ENCODE measurements around the gene ALOX5AP. TPM values are rescaled to one million over a fixed set of nuclear protein-coding genes. Genes with fewer than 3 reads are reported as not detected.

The ALOX5AP gene
- total RNA-seq, 2 experiments from 2014 or later: 24.9 to 29.6 TPM

DNA sequence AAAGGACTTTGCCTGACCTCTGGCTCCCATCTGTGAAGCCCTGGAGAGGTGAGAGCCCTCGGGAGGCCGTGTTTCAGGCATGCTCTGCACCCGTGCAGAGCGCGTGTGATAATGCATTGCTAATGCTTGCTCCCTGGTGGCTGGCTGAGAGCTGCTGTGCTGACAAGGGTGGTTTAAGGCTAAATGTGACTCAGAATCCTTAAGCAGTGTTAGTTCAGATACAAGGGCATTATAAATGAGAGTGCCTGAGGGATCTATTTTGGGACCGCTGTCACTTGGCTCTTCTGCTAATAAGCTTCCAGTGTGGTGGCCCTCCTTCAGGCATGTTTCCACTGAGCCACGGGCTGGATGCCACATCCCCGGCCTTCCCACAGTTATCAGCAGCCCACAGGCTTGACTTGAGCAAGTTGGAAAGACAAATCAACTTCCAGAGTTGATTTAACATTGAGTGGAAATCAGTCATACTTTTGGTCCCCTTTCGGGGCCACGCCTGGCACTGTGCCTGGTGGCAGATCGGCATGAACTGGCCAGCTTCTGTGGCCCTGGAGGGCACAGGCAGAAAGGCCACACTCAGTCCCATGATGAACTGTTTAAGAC lies 17.0 kb downstream of the ALOX5AP start:
- intact Hi-C loops (cut with DNase I, micrococcal nuclease): no loop called here
- POLR2A ChIA-PET: interaction anchor here (0.6 kb wide), 1 partner anchor 12 kb away, joined by 4 read pairs; no protein-coding TSS in a partner anchor
- no peak overlapping the region for H3K27ac Mint-ChIP-seq
- no peak overlapping the region for H3K4me3 Mint-ChIP-seq
- no peak for DNase-seq
- CTCF ChIA-PET: interaction anchor here (0.9 to 2.1 kb wide), 4 partner anchors 11 to 142 kb away, joined by 3 to 9 read pairs (median 5); no protein-coding TSS in a partner anchor
- no peak for ATAC-seq
- peaks cover 23% of the 10 kb centered on the region for H3K4me1 Mint-ChIP-seq
- no peaks in the 10 kb centered on the region for H3K9me3 Mint-ChIP-seq (ENCODE audit: low read depth)
- H3K27me3 Mint-ChIP-seq: no peaks in the 10 kb centered on the region
- peaks cover 21% of the 10 kb centered on the region for H3K36me3 Mint-ChIP-seq (ENCODE audit: low read depth)

DNA sequence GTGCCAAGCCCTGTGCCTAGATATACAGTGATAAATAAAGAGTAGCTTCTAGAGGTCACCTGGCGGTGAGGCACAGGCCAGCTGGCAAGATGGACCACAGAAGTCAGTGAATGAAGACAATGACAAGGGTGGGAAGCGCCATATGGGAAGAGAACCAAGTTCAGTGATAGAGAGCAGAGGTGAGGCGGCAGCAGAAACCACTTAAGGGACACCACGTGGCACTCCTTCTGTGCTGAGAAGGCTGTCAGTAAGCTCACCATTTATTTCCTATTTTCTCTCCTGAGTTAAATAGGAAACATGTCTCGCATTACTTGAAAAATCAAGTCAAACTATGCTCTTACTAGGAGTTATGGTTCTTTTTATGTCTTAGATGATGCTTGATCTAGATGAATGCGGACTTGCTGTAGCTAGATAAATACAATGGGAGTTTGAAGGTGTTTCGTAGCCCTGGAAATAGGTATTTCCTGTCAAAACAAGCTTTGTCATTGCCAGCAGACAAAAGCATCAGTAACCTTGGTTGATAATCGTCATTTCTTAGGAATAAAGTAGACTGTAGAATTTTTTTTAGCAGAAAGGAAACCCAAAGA lies 17.8 kb downstream of the ALOX5AP start:
- Mint-ChIP-seq H3K27ac (no peak overlapping the region), H3K27me3 (no peaks in the 10 kb centered on the region), H3K4me1 (peaks cover 23% of the 10 kb centered on the region), H3K36me3 (ENCODE audit: low read depth) (peaks cover 21% of the 10 kb centered on the region), H3K4me3 (no peak overlapping the region), H3K9me3 (ENCODE audit: low read depth) (no peaks in the 10 kb centered on the region)
- POLR2A ChIA-PET: interaction anchor here (0.7 kb wide), 1 partner anchor 10 kb away, joined by 4 read pairs; no protein-coding TSS in a partner anchor
- intact Hi-C loops (cut with DNase I, micrococcal nuclease): no loop called here
- ATAC-seq (no peak), DNase-seq (no peak)
- CTCF ChIA-PET: interaction anchor here (0.6 to 2.1 kb wide), 7 partner anchors 9 to 143 kb away, joined by 3 to 9 read pairs (median 3); no protein-coding TSS in a partner anchor

DNA sequence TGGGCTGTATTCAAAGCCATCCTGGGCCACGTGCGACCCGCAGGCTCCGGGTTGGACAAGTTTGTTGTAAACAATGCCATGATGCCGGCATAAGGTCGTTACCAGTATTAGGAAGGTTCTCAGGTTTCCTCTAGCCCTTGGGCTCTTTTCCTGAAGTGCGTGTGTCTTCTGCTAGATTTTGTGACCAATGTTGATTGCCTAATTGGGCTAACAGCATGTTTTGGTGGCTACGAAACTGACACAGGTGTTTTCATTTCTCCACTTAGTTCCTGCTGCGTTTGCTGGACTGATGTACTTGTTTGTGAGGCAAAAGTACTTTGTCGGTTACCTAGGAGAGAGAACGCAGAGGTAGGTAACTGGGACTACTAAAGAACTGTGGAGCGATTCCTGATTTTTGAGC lies 20.3 kb downstream of the ALOX5AP start:
- DNase-seq (no peak), ATAC-seq (no peak)
- intact Hi-C loops (cut with DNase I, micrococcal nuclease): no loop called here
- CTCF ChIA-PET: interaction anchor here (0.6 to 1.6 kb wide), 2 partner anchors 9 to 17 kb away, joined by 3 to 4 read pairs; no protein-coding TSS in a partner anchor
- Mint-ChIP-seq H3K27ac (no peak overlapping the region), H3K36me3 (ENCODE audit: low read depth) (peaks cover 16% of the 10 kb centered on the region), H3K4me1 (peaks cover 23% of the 10 kb centered on the region), H3K9me3 (ENCODE audit: low read depth) (no peaks in the 10 kb centered on the region), H3K27me3 (no peaks in the 10 kb centered on the region), H3K4me3 (no peak overlapping the region)
- POLR2A ChIA-PET: no interaction called here

DNA sequence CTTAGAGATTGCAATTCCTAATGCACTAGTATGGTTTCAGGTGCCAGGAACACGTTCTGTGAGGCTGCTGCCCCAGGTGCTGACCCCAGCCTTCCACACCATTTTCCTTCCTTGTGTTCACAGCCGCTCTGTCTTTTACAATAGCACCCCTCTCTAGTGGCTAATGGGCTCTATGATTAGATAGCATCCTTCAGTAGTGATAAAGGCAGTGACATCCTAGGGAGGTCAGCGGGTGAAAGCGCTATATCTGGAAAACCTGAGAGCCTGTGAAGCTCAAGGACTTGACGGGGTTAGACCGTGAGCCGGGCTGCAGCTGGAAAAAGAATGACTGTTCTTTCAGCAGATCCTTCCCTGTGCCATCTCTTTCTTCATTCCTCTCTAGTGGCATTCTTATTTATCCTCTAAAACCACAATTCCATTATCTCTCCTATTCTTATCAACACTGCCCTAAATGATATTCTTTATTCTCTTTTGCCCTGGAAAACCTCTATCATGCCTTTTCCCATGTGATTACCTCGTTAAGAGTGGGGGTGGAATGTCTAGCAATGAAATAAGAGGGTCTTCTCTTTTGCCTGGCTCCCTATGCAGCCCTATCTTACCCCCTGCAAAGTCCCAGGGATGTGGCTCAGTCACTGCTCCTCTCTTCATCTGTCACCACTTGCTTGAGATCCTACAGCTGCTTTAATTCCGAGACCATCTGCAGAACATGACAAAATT lies 21.8 kb downstream of the ALOX5AP start:
- H3K27me3 Mint-ChIP-seq: no peaks in the 10 kb centered on the region
- no peak overlapping the region for H3K27ac Mint-ChIP-seq
- H3K36me3 Mint-ChIP-seq (ENCODE audit: low read depth): peaks cover 6% of the 10 kb centered on the region
- ChIA-PET POLR2A (no interaction called here), CTCF (no interaction called here)
- intact Hi-C loops (cut with DNase I, micrococcal nuclease): no loop called here
- no peaks in the 10 kb centered on the region for H3K9me3 Mint-ChIP-seq (ENCODE audit: low read depth)
- no peak overlapping the region for H3K4me3 Mint-ChIP-seq
- DNase-seq (no peak), ATAC-seq (no peak)
- H3K4me1 Mint-ChIP-seq: peaks cover 11% of the 10 kb centered on the region

DNA sequence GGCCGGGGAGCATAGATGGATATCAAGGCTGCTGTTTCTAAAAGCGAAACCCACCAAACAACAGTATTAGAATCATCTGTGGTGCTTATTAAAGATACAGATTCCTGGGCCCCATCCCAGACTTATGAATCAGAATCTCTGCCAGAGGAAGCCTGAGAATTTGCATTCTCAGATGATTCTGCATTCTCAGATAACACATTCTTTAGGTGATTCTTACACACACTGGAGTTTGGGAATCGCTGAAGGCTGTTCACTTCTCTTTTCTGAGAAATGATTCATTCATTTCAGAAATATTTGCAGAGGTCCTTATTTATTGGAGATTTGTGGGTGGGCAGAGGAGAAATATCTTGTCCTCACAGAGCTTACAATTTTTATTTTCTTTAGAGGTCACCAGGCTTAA lies 24.4 kb downstream of the ALOX5AP start:
- Mint-ChIP-seq H3K27me3 (no peaks in the 10 kb centered on the region), H3K9me3 (ENCODE audit: low read depth) (no peaks in the 10 kb centered on the region), H3K4me1 (no peaks in the 10 kb centered on the region), H3K27ac (no peak overlapping the region), H3K36me3 (ENCODE audit: low read depth) (peaks cover 9% of the 10 kb centered on the region), H3K4me3 (no peak overlapping the region)
- CTCF ChIA-PET: no interaction called here
- intact Hi-C loops (cut with DNase I, micrococcal nuclease): no loop called here
- no peak for ATAC-seq
- no peak for DNase-seq
- POLR2A ChIA-PET: no interaction called here

DNA sequence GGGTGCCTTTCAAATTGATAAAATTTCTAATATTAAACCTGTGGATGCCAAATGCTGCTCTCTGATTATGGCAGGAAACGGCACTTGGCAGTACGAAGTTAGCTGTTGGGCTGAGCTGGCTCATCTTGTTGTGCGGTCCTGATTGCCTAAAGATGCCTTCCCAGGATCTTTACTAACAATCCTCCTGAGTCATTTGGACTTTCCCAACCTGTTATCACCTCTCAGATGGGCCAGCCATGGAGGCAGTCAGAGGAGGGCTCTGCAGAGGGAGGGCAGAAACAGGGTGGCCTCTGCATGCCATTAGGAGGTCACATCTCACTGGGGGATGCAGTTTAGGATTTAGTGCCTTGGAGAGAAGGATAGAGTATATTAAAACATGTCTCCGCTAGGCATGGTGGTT lies 27.3 kb downstream of the ALOX5AP start:
- Mint-ChIP-seq H3K4me1 (peaks cover 10% of the 10 kb centered on the region), H3K9me3 (ENCODE audit: low read depth) (no peaks in the 10 kb centered on the region), H3K27ac (no peak overlapping the region), H3K27me3 (no peaks in the 10 kb centered on the region), H3K36me3 (ENCODE audit: low read depth) (peaks cover 7% of the 10 kb centered on the region), H3K4me3 (no peak overlapping the region)
- DNase-seq (no peak), ATAC-seq (no peak)
- intact Hi-C loops (cut with DNase I, micrococcal nuclease): no loop called here
- POLR2A ChIA-PET: no interaction called here
- CTCF ChIA-PET: interaction anchor here (1.0 to 1.1 kb wide), 2 partner anchors 10 to 11 kb away, joined by 3 read pairs; no protein-coding TSS in a partner anchor

DNA sequence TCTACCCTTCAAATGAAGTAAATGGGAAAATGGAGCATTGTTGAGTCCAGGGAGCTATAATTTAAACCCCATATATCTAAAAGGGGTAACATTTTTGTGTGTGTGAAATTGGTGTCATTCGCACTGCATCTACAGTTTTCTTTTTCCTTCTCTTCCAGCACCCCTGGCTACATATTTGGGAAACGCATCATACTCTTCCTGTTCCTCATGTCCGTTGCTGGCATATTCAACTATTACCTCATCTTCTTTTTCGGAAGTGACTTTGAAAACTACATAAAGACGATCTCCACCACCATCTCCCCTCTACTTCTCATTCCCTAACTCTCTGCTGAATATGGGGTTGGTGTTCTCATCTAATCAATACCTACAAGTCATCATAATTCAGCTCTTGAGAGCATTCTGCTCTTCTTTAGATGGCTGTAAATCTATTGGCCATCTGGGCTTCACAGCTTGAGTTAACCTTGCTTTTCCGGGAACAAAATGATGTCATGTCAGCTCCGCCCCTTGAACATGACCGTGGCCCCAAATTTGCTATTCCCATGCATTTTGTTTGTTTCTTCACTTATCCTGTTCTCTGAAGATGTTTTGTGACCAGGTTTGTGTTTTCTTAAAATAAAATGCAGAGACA lies 28.6 kb downstream of the ALOX5AP start:
- CTCF ChIA-PET: interaction anchor here (1.0 to 1.1 kb wide), 2 partner anchors 9 to 11 kb away, joined by 3 read pairs; no protein-coding TSS in a partner anchor
- H3K36me3 Mint-ChIP-seq (ENCODE audit: low read depth): peaks cover 7% of the 10 kb centered on the region

DNA sequence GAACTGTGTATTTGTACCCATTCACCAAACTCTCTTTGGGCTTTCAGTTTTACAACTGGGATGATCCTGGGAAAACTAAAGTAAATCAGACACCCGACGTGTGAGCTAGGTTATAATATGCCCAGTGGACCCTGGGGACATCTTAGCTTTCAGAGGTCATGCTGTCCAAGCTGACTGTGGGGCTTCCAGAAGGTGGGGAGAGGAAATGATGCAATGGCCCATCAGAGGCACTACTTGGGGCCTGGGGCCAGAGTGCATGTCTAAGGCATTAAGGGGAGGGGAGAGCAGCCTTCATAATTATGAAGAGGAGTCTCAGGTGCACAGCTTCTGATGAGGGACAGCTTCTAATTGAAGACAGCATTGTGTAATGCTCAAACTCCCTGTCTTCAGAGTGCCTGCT lies 30.9 kb downstream of the ALOX5AP start:
- ChIA-PET POLR2A (no interaction called here), CTCF (interaction anchor here (0.6 to 1.6 kb wide), 5 partner anchors 11 to 263 kb away, joined by 3 to 6 read pairs (median 3); no protein-coding TSS in a partner anchor)
- DNase-seq: no peak
- peaks cover 12% of the 10 kb centered on the region for H3K4me1 Mint-ChIP-seq
- H3K27me3 Mint-ChIP-seq: no peaks in the 10 kb centered on the region
- ATAC-seq: no peak
- no peak overlapping the region for H3K27ac Mint-ChIP-seq
- intact Hi-C loops (cut with DNase I, micrococcal nuclease): no loop called here
- peaks cover 7% of the 10 kb centered on the region for H3K36me3 Mint-ChIP-seq (ENCODE audit: low read depth)
- H3K4me3 Mint-ChIP-seq: no peak overlapping the region
- no peaks in the 10 kb centered on the region for H3K9me3 Mint-ChIP-seq (ENCODE audit: low read depth)

More for the DNA sequence above, 28.6 kb downstream of the ALOX5AP start:
- Mint-ChIP-seq H3K4me3 (no peak overlapping the region), H3K4me1 (peaks cover 12% of the 10 kb centered on the region), H3K9me3 (ENCODE audit: low read depth) (no peaks in the 10 kb centered on the region), H3K27me3 (no peaks in the 10 kb centered on the region), H3K27ac (no peak overlapping the region)
- intact Hi-C loops (cut with DNase I, micrococcal nuclease): no loop called here
- DNase-seq: no peak
- ATAC-seq: no peak
- POLR2A ChIA-PET: interaction anchor here (0.6 to 0.7 kb wide), 2 partner anchors 11 kb away, joined by 4 read pairs; no protein-coding TSS in a partner anchor

DNA sequence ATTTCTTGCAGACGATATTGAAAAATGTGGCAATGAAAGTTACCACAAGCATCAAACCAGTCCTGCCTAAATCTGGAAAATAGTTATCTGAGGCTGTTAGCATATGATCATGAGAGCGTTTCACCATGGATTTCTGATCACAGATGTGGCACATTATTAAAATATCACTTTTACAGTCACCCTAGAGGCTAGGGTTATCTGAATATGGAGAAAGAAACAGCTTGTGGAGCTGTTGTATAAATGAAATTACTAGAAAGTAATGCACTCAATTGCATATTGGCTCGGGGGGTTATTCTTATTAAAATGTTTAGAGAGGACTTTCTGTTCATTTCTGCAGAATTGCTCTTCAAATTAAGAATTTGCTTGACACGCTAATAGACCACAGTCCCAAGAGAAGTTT lies 35.6 kb downstream of the ALOX5AP start:
- Mint-ChIP-seq H3K4me1 (peaks cover 33% of the 10 kb centered on the region), H3K9me3 (ENCODE audit: low read depth) (no peaks in the 10 kb centered on the region), H3K4me3 (no peak overlapping the region), H3K36me3 (ENCODE audit: low read depth) (no peaks in the 10 kb centered on the region), H3K27me3 (no peaks in the 10 kb centered on the region), H3K27ac (no peak overlapping the region)
- DNase-seq (no peak), ATAC-seq (no peak)
- intact Hi-C loops (cut with DNase I, micrococcal nuclease): no loop called here
- POLR2A ChIA-PET: no interaction called here
- CTCF ChIA-PET: interaction anchor here (0.6 kb wide), 2 partner anchors 20 to 124 kb away, joined by 3 to 4 read pairs; no protein-coding TSS in a partner anchor

DNA sequence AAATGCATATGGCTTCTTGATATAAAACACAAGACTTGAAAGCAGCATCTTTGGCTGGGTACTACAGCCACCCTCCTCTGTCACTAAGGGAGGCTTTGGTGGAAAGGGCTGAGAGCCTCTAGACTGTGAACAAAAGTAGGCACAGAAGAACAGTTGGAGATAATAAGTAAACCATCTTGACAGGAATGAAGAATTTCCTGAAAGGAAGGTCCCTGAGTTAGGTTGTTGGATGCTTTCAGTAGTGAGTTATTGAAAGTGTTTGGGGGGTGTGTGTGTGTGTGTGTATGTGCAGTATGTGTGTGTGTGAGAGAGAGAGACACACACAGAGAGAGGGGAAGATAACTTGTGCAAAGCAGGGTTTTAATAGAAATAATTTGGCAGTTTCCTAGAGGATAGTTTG lies 38.2 kb downstream of the ALOX5AP start:
- H3K4me3 Mint-ChIP-seq: peak overlapping the region; percentile 24
- no peak for ATAC-seq
- H3K9me3 Mint-ChIP-seq (ENCODE audit: low read depth): no peaks in the 10 kb centered on the region
- intact Hi-C loops (cut with DNase I, micrococcal nuclease): no loop called here
- H3K27ac Mint-ChIP-seq: peak overlapping the region; percentile 70
- no peaks in the 10 kb centered on the region for H3K36me3 Mint-ChIP-seq (ENCODE audit: low read depth)
- POLR2A ChIA-PET: no interaction called here
- DNase-seq: no peak
- H3K4me1 Mint-ChIP-seq: peaks cover 20% of the 10 kb centered on the region
- H3K27me3 Mint-ChIP-seq: no peaks in the 10 kb centered on the region
- CTCF ChIA-PET: interaction anchor here (0.6 to 1.4 kb wide), 3 partner anchors 10 to 844 kb away, joined by 3 read pairs; no protein-coding TSS in a partner anchor

DNA sequence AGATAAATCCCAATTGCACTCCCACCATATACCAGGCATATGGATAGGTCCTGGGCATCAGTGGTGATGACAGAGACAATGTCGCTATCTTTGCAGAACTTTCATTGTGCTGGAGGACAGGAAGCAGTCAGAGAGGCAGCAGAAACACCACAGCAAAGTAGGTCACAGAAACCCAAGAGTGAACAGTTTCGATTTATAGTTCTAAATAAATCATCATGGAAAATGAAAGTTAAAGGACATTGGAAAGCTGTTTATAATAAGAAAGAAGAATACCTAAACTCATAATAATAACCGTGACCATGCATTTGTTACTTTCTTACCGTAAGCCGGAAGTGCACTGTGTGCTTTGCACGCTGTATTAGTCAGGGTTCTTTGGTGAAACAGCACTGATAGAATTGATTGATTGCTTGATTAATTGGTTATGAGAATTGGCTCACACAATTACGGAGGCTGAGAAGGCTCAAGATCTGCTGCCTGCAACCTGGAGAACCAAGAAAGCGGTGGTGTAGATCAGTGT lies 38.9 kb downstream of the ALOX5AP start:
- no peaks in the 10 kb centered on the region for H3K36me3 Mint-ChIP-seq (ENCODE audit: low read depth)
- ChIA-PET CTCF (interaction anchor here (0.6 kb wide), 1 partner anchor 13 kb away, joined by 3 read pairs; no protein-coding TSS in a partner anchor), POLR2A (no interaction called here)
- H3K27me3 Mint-ChIP-seq: peaks cover under 1% of the 10 kb centered on the region
- H3K9me3 Mint-ChIP-seq (ENCODE audit: low read depth): no peaks in the 10 kb centered on the region
- peak overlapping the region; percentile 24 for H3K4me3 Mint-ChIP-seq
- intact Hi-C loops (cut with DNase I, micrococcal nuclease): loop anchor here in 1 of 2 experiments (1.0 kb wide), 2 partner anchors 22 to 30 kb away; no protein-coding TSS in a partner anchor
- ATAC-seq (peak; percentile 92), DNase-seq (peak; percentile 37)
- peaks cover 20% of the 10 kb centered on the region for H3K4me1 Mint-ChIP-seq
- peak overlapping the region; percentile 70 for H3K27ac Mint-ChIP-seq

All from activated CD4-positive, alpha-beta T cell treated with anti-CD3 and anti-CD28 coated beads for 36 hours (primary cell).